Inferior parietal cortex (tissue), 1 donor: Measurements from ENCODE around the gene MTMR1.

ENCODE experiments used
- DNase-seq: peaks from one replicate; pipeline ENCODE4 v3.0.0-alpha.2; 2016; ENCODE audit errors: extremely low spot score

Gene MTMR1

GRCh38 chrX:150779385-150779784 is 86.2 kb downstream of the MTMR1 start:
- DNase-seq = no peak

GRCh38 chrX:150781677-150782076 is 88.5 kb downstream of the MTMR1 start:
- DNase-seq = no peak

DNA sequence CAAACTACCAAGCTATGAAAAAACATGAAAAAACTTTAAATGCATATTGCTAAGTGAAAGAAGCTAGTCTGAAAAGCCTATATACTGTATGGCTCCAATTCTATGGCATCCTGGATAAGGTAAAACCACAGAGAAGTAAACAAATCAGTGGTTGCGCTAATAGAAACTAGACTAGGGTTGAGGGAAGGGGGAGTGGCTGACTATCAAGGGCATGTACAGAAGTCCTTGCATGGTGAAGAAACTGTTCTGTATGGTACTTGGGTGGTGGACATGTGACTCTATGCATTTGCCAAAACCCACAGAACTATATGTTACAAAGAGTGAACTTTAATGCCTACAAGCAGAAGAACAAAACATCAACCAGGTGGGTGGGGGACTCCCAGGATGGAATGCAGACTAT is 96.8 kb downstream of the MTMR1 start:
- DNase-seq = no peak

GRCh38 chrX:150792949-150793527 is 99.8 kb downstream of the MTMR1 start:
- DNase-seq = no peak

- no peak for DNase-seq
Observed at GRCh38 chrX:150805736-150806135, 112.5 kb downstream of the MTMR1 start.

DNA sequence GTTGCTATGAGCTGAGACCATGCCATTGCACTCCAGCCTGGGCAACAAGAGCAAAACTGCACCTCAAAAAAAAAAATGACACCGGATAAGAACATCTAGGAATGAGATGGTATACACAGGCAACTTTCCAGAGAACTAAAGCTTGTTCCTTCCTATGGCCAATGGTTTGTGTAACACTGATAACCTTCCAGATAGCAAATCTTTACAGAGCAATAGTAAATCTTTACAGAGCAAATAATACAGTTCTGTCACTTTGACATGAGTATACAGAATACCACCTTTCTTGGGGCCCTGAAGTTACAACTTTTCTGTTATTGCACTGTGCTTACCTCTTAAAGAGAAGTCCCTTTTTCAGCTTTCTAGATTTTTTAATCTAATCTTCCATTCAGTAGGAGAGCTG is 113.6 kb downstream of the MTMR1 start:
- no peak for DNase-seq

GRCh38 chrX:150813922-150814321 is 120.7 kb downstream of the MTMR1 start:
- DNase-seq = no peak
